GM23248 (cell line): ENCODE measurements around the gene RAD51B.

ENCODE experiments used
- EZH2 ChIP-seq: fragments of 200-600 bp; sonication (generic); IDR thresholded peaks from 2 replicates; pipeline ENCODE4 v1.6.1; 2018; ENCODE audit warnings: antibody characterized with exemption, mild to moderate bottlenecking; ENCODE audit not compliant: insufficient read depth, poor library complexity, severe bottlenecking
- EZH2phosphoT487 ChIP-seq: fragments of 200-600 bp; sonication (generic); IDR thresholded peaks from 2 replicates; pipeline ENCODE4 v1.6.1; 2018; ENCODE audit warnings: antibody characterized with exemption, moderate library complexity, mild to moderate bottlenecking, low read depth; ENCODE audit not compliant: insufficient read depth

DNA sequence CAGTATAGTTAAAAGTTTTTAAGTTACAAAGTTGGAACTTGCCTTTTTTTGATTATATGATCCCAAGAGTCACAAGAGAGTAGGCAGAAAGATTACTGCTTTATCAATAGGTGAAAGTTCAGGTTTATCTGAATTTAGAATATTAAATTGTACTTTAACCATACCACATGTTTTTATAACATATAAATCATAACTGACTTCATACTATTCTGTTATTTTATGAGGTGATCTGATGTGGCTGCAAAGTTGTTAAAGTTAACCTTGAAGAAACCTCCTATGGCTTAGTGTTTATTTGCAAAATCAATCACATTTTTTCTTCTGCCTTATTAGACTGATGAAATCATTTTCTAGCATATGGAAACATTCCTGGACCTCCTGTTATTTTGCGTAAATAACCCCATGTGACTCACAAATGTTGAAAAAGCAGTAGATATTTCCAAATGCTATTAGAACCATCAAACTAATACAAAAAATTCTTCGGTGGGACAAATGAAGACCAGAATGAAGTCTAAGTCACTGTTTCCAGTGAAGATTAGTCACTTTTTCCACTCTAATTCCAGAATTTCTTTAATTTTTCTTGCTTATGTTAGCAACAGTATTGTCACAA is 132.1 kb downstream of the RAD51B start:
- no peak for TF ChIP-seq EZH2
- no peak for TF ChIP-seq EZH2phosphoT487
